Left ventricle myocardium inferior (tissue), 1 donor: ENCODE measurements around the gene THSD7A. TPM values are rescaled to one million over a fixed set of nuclear protein-coding genes. Genes with fewer than 3 reads are reported as not detected.

Experiments used
- DNase-seq: peaks from one replicate; pipeline ENCODE4 v3.0.0-alpha.2; 2020
- H3K27ac ChIP-seq: fragments of 200-600 bp; replicated peaks from 2 replicates; pipeline ENCODE4 v1.8.0; 2021
- H3K27me3 ChIP-seq: fragments of 200-600 bp; 2 replicates; pipeline ENCODE4 v1.8.0; 2021; ENCODE audit warnings: low read depth
- H3K36me3 ChIP-seq: fragments of 200-600 bp; 2 replicates; pipeline ENCODE4 v1.8.0; 2021
- H3K4me1 ChIP-seq: fragments of 200-600 bp; 2 replicates; pipeline ENCODE4 v1.8.0; 2021
- H3K4me3 ChIP-seq: fragments of 200-600 bp; 2 replicates; pipeline ENCODE4 v1.8.0; 2021; ENCODE audit warnings: mild to moderate bottlenecking, moderate library complexity
- H3K9me3 ChIP-seq: fragments of 200-600 bp; replicated peaks from 2 replicates; pipeline ENCODE4 v1.8.0; 2021
- intact Hi-C: fragments of 100-400 bp; cut with micrococcal nuclease; formaldehyde crosslinking; loops from one replicate; pipeline ENCODE4 v1.11.0; 2022
- total RNA-seq: library from RNA; stranded (reverse); fragmentation: NEBNext Ultra II Directional; extraction: Animal tissue kit (Norgen Biotek cat#: 25700); gene quantifications from one replicate; pipeline ENCODE4 v1.2.1, GENCODE V29; 2021
- TF ChIP-seq, protein P1 (sequence below): fragments of 200-600 bp; IDR thresholded peaks from 2 replicates; pipeline ENCODE4 v1.8.0; 2021; ENCODE audit warnings: antibody characterized with exemption, mild to moderate bottlenecking, borderline replicate concordance
- donor health status: DM: no; HTN: yes; CAD: no; lungs with severe emphysema.

THSD7A gene
- total RNA-seq, 1 donor from 2014 or later = 1.6 TPM

DNA sequence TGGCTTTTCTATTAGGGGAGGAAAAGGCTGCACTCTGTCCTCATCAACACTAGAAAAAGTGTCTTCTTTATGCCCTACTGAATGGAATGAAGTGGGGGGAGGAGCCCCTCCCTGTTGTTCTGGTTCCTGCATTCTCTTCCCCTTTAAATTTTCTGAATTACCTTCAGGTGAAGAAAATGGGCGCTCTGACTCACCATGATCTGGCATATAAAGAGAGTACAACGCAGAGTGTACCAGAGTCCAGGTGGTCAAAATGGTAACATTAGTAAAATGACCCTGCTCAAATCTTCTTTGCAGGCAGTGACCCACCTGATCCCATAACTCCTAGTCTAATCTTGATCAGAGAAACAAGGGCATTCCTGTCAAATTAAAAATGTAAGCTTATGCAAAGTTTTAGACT is 80.7 kb downstream of the THSD7A start:
- no peak for DNase-seq
- Histone ChIP-seq H3K9me3 (no peaks in the 10 kb centered on the region), H3K4me1 (no peaks in the 10 kb centered on the region), H3K36me3 (no peaks in the 10 kb centered on the region), H3K27ac (no peak overlapping the region), H3K4me3 (no peak overlapping the region), H3K27me3 (no peaks in the 10 kb centered on the region)
- intact Hi-C loops = no loop called here
- TF ChIP-seq, protein P1, sequence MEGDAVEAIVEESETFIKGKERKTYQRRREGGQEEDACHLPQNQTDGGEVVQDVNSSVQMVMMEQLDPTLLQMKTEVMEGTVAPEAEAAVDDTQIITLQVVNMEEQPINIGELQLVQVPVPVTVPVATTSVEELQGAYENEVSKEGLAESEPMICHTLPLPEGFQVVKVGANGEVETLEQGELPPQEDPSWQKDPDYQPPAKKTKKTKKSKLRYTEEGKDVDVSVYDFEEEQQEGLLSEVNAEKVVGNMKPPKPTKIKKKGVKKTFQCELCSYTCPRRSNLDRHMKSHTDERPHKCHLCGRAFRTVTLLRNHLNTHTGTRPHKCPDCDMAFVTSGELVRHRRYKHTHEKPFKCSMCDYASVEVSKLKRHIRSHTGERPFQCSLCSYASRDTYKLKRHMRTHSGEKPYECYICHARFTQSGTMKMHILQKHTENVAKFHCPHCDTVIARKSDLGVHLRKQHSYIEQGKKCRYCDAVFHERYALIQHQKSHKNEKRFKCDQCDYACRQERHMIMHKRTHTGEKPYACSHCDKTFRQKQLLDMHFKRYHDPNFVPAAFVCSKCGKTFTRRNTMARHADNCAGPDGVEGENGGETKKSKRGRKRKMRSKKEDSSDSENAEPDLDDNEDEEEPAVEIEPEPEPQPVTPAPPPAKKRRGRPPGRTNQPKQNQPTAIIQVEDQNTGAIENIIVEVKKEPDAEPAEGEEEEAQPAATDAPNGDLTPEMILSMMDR = no peak

DNA sequence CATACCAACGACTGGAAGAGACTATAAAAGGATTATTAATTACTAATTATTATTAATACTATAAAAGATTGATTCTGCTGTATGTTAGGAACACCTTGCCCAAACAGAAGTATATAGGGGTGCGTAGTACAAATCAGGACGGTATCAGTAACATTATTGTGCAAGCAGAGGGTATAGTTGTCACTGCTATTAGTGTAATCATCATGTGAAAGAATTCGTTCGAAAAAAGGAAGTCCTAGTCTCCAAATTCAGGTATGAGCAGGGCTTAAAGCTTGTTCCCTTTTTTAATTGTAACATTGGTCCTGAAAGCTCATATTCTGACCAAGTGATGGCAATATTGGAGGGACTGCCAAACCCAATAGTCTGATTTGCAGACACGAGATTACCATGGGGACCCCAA is 81.8 kb downstream of the THSD7A start:
- Histone ChIP-seq H3K27me3 (no peaks in the 10 kb centered on the region), H3K36me3 (no peaks in the 10 kb centered on the region), H3K4me3 (no peak overlapping the region), H3K9me3 (no peaks in the 10 kb centered on the region), H3K27ac (no peak overlapping the region), H3K4me1 (no peaks in the 10 kb centered on the region)
- no peak for DNase-seq
- TF ChIP-seq, protein P1 = no peak
- intact Hi-C loops = no loop called here

DNA sequence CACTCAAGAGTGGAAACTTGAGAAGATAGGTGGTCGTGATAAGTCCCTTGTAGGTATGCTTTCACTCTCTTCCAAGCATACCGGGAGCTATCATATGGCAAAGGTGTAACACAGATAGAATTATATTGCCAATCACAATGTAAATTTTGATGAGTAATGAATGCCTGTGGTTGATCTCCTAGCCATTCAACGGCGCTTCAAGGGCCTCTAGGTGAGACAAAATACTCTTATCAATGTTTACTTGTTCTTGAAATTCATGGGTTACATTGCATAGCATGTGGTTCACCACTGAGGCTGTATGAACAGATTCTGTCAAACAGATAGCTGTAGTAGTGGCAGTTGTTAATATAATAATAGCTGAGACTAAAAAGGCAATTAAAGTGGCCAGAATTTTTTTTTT is 82.4 kb downstream of the THSD7A start:
- no peaks in the 10 kb centered on the region for H3K27me3 ChIP-seq
- DNase-seq = no peak
- no peak overlapping the region for H3K27ac ChIP-seq
- no peaks in the 10 kb centered on the region for H3K9me3 ChIP-seq
- no peak overlapping the region for H3K4me3 ChIP-seq
- intact Hi-C loops = no loop called here
- H3K36me3 ChIP-seq = no peaks in the 10 kb centered on the region
- TF ChIP-seq, protein P1 = no peak
- no peaks in the 10 kb centered on the region for H3K4me1 ChIP-seq

DNA sequence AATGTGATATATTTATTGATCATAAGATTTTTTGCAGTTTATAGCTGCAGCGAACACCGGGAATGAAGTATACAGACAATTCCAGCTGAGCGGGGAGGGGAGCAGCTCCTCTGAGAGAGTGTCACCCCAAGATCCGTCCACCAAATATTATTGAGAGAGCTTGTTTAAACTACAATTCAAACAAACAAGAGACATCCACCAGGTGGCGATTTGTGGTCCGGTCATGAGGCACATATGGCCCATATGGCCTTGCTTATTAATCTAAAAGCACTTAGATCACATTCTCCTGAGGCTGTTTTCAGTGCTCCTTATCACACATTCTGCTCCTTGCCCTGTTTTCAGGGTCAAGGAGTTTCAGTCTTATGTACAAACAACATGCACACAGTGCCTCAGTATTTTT is 83.1 kb downstream of the THSD7A start:
- intact Hi-C loops = no loop called here
- TF ChIP-seq, protein P1 = no peak
- Histone ChIP-seq H3K4me3 (no peak overlapping the region), H3K9me3 (no peaks in the 10 kb centered on the region), H3K27me3 (no peaks in the 10 kb centered on the region), H3K27ac (no peak overlapping the region), H3K36me3 (no peaks in the 10 kb centered on the region), H3K4me1 (no peaks in the 10 kb centered on the region)
- no peak for DNase-seq

DNA sequence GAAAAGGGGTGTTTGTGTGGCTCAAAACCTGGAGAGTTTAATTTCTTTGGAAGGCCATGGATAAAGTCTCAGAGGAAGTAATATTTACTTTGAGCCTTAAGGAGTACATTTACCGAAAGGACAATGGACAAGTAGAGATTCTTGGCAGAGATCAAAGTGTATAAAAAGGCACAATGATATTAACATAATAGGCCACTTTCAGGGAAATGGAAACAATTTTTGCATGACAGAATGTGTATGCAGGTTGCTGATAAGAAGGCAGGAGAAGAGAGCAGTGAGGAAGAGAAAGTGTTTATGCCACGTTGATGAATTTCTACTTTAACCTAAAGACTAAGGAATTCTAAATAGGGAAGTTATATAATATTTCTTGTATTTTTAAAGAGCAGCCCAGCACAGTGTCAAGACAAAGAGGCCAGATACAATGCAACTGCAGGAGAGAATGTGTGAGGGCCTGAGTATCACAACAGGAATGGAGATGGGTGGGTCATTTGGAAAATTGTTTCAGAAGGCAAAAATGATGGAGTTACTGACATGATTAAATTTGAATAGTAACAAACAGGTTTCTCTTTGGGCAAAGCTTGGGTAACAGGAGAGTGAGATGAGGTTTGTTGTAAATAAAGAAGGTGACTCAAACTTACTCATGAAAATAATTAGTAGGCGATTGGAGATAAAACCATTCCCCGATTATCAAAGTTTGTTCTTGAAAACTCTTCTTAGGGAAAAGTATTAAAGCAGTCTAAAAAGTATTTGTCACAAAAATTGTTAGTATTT is 84.1 kb downstream of the THSD7A start:
- no peak for DNase-seq
- intact Hi-C loops = no loop called here
- TF ChIP-seq, protein P1 = no peak
- Histone ChIP-seq H3K27ac (no peak overlapping the region), H3K27me3 (no peaks in the 10 kb centered on the region), H3K36me3 (no peaks in the 10 kb centered on the region), H3K4me3 (no peak overlapping the region), H3K9me3 (no peaks in the 10 kb centered on the region), H3K4me1 (no peaks in the 10 kb centered on the region)
